Measurements from ENCODE around the gene ATP6AP2.
"Not testable (repeated sequence)": the region's sequence is repeated elsewhere in the genome, so short reads cannot be mapped to it uniquely, and the experiment has no call there.

The ATP6AP2 gene
- total RNA-seq: 54.9 to 93.8 (median 73.8) reads per million in 4 donors

- peak; percentile 76 to 94 (median 83) for DNase-seq
Measured at GRCh38 chrX:40580537-40581335, at the start of gene ATP6AP2. Gene ATP6AP2 (plus strand): TSS chrX:40580970. CDS start chrX:40581066, 96 bp downstream.

GRCh38 chrX:40531056-40531826 lies 49.5 kb upstream of the ATP6AP2 start:
- DNase-seq: no peak

- no peak for DNase-seq
Measured at GRCh38 chrX:40537310-40537709, 43.5 kb upstream of the ATP6AP2 start.

- no peak for DNase-seq
Measured at GRCh38 chrX:40538406-40538805, 42.4 kb upstream of the ATP6AP2 start.

GRCh38 chrX:40539214-40540142 lies 41.3 kb upstream of the ATP6AP2 start:
- DNase-seq: peak; percentile 22 to 73 (median 58)

- DNase-seq: no peak
Measured at GRCh38 chrX:40542208-40542607, 38.6 kb upstream of the ATP6AP2 start.

- DNase-seq: no peak
Measured at GRCh38 chrX:40542972-40543371, 37.8 kb upstream of the ATP6AP2 start.

GRCh38 chrX:40543661-40544328 lies 37.0 kb upstream of the ATP6AP2 start:
- DNase-seq: peak in 2 of 5 donors; percentile 6 to 25

- no peak for DNase-seq
Measured at GRCh38 chrX:40544343-40545266, 36.2 kb upstream of the ATP6AP2 start.

- no peak for DNase-seq
Measured at GRCh38 chrX:40546870-40547269, 33.9 kb upstream of the ATP6AP2 start.

- DNase-seq: no peak
Measured at GRCh38 chrX:40550066-40550465, 30.7 kb upstream of the ATP6AP2 start.

- no peak for DNase-seq
Measured at GRCh38 chrX:40552768-40553167, 28.0 kb upstream of the ATP6AP2 start.

GRCh38 chrX:40558590-40558989 lies 22.2 kb upstream of the ATP6AP2 start:
- DNase-seq: no peak

GRCh38 chrX:40563784-40564183 lies 17.0 kb upstream of the ATP6AP2 start:
- no peak for DNase-seq

- no peak for DNase-seq
Measured at GRCh38 chrX:40564447-40564846, 16.3 kb upstream of the ATP6AP2 start.

GRCh38 chrX:40570346-40571093 lies 10.2 kb upstream of the ATP6AP2 start:
- no peak for DNase-seq

- DNase-seq: peak in 3 of 5 donors; percentile 4 to 33 (median 11)
Measured at GRCh38 chrX:40571164-40571563, 9.6 kb upstream of the ATP6AP2 start.

GRCh38 chrX:40571600-40571999 lies 9.2 kb upstream of the ATP6AP2 start:
- DNase-seq: no peak

GRCh38 chrX:40573763-40574162 lies 7.0 kb upstream of the ATP6AP2 start:
- peak in 2 of 5 donors; percentile 5 to 27 for DNase-seq

- DNase-seq: not testable (repeated sequence)
Measured at GRCh38 chrX:40575411-40575810, 5.4 kb upstream of the ATP6AP2 start.

Measured in T-helper 1 cell (primary cell).